Pancreas (tissue), 10 donors: ENCODE measurements around the gene TTC9B. TPM values are rescaled to one million over a fixed set of nuclear protein-coding genes. Genes with fewer than 3 reads are reported as not detected.

Experiments
- ATAC-seq, 4 donors: fragments of 200-7000 bp; cut with Tn5 transposase; one replicate each; pipeline versions ENCODE4 v1.8.0 to v1.9.1; 2020; ENCODE audit warnings: mild to moderate bottlenecking in 4 of 4, moderate library complexity in 4 of 4
- DNase-seq, 6 donors: peaks; one replicate each; pipeline ENCODE4 v3.0.0-alpha.2; 2020
- FAIRE-seq: peaks from 2 replicates; lab custom pipeline; 2012; peaks lifted over from hg19 to GRCh38; lab: Jason Lieb, UNC
- H3K27ac ChIP-seq, 4 donors: fragments of 200-600 bp; sonication (generic); 1 replicate in 3 of 4; 2 replicates in 1 of 4; pipeline versions ENCODE4 v1.5.0 to v1.8.0; 2020
- H3K27me3 ChIP-seq, 4 donors: fragments of 200-600 bp; one replicate each; pipeline ENCODE4 v1.8.0; 2021
- H3K36me3 ChIP-seq, 3 donors: fragments of 200-600 bp; sonication (generic) in 1 of 3; one replicate each; pipeline versions ENCODE4 v1.5.0 to v1.8.0; 2020 to 2021
- H3K4me1 ChIP-seq, 3 donors: fragments of 200-600 bp; one replicate each; pipeline ENCODE4 v1.8.0; 2021
- H3K4me3 ChIP-seq, 4 donors: fragments of 200-600 bp; sonication (generic) in 2 of 4; one replicate each; pipeline versions ENCODE4 v1.5.0 to v1.8.0; 2020 to 2021
- H3K9me3 ChIP-seq, 4 donors: fragments of 200-600 bp; one replicate each; pipeline ENCODE4 v1.8.0; 2021
- CTCF ChIP-seq, 4 donors: fragments of 200-600 bp; sonication (generic) in 3 of 4; IDR thresholded peaks; one replicate each; pipeline versions ENCODE4 v1.5.0 to v1.8.0; 2021; ENCODE audit warnings: antibody characterized with exemption in 4 of 4
- WGBS, 2 donors: extraction: QIAGEN DNeasy Blood & Tissue Kit; methylation state at CpG; one replicate each; pipeline ENCODE4 v1.1.7; 2013; 5-methylcytosine and 5-hydroxymethylcytosine counted together
- intact Hi-C, 3 donors: fragments of 100-400 bp; cut with DNase I; formaldehyde crosslinking; loops; one replicate each; pipeline versions ENCODE4 v1.11.1 to v1.14.2; 2022
- polyA plus RNA-seq, 2 donors: library from polyadenylated mRNA; stranded (reverse); fragments of 200-250 nt; gene quantifications; one replicate each; pipeline ENCODE4 v1.2.3, GENCODE V29; 2013
- total RNA-seq, 6 donors: library from RNA; stranded (reverse); fragmentation: NEBNext Ultra II Directional in 4 of 6; extraction: Animal tissue kit (Norgen Biotek cat#: 25700) in 4 of 6; gene quantifications; one replicate each; pipeline versions ENCODE4 v1.2.1 to v1.2.4, GENCODE V29; 2021 to 2023
- donor health status: healthy with polysubstance abuse.
- donor health status: DM: no; HTN: no; CAD: no; lungs with moderate emphysema.
- donor health status: DM: no; HTN: no; CAD: no.
- donor health status: control.
- donor health status: control.
- donor health status: Bipolar disorder and iron deficiency.
- donor health status: DM: yes; HTN: yes; CAD: no.
- donor health status: DM: no; HTN: no; CAD: no.
- donor health status: DM: no; HTN: no; CAD: no.
- donor health status: DM: yes; HTN: yes; CAD: no.

TTC9B gene
- total and polyA plus RNA-seq, 8 donors: 0.05 TPM; not detected in 7

- WGBS, 2 donors: 90 to 91% methylated on average over 46 to 50 of the region's 50 CpGs
These were observed 4.2 kb downstream of the TTC9B start for GRCh38 chr19:40213882-40214570.

GRCh38 chr19:40213251-40213829, 4.8 kb downstream of the TTC9B start:
- H3K27ac ChIP-seq: no peak overlapping the region
- H3K9me3 ChIP-seq: no peaks in the 10 kb centered on the region
- no peak overlapping the region for H3K4me3 ChIP-seq
- 86 to 92% methylated on average over 37 to 53 of the region's 53 CpGs for WGBS, 2 donors
- no peak for TF ChIP-seq CTCF (IDR thresholded peaks at IDR 0.05)
- H3K36me3 ChIP-seq: no peaks in the 10 kb centered on the region
- no peak for ATAC-seq
- FAIRE-seq: no peak
- DNase-seq: no peak
- no peaks in the 10 kb centered on the region for H3K4me1 ChIP-seq
- intact Hi-C loops: no loop called here
- H3K27me3 ChIP-seq: peaks cover 0 to 11% (median 2%) of the 10 kb centered on the region in 4 donors

More at GRCh38 chr19:40213882-40214570, 4.2 kb downstream of the TTC9B start:
- Histone ChIP-seq H3K27me3 (peaks cover 0 to 11% (median 2%) of the 10 kb centered on the region in 4 donors), H3K4me1 (no peaks in the 10 kb centered on the region), H3K27ac (no peak overlapping the region), H3K4me3 (no peak overlapping the region), H3K9me3 (no peaks in the 10 kb centered on the region), H3K36me3 (no peaks in the 10 kb centered on the region)
- FAIRE-seq (no peak), ATAC-seq (no peak), DNase-seq (peak in 1 of 6 donors; percentile 50)
- intact Hi-C loops: no loop called here
- TF ChIP-seq CTCF (IDR thresholded peaks at IDR 0.05): no peak

GRCh38 chr19:40210889-40211288, 7.3 kb downstream of the TTC9B start:
- TF ChIP-seq CTCF (IDR thresholded peaks at IDR 0.05): no peak
- H3K4me1 ChIP-seq: no peaks in the 10 kb centered on the region
- no peak overlapping the region for H3K27ac ChIP-seq
- no peaks in the 10 kb centered on the region for H3K9me3 ChIP-seq
- DNase-seq (no peak), FAIRE-seq (no peak), ATAC-seq (no peak)
- WGBS, 2 donors: 90 to 91% methylated on average over 5 of the region's 5 CpGs
- intact Hi-C loops: no loop called here
- no peaks in the 10 kb centered on the region for H3K27me3 ChIP-seq
- no peaks in the 10 kb centered on the region for H3K36me3 ChIP-seq
- no peak overlapping the region for H3K4me3 ChIP-seq

- intact Hi-C loops: no loop called here
- ATAC-seq (no peak), FAIRE-seq (no peak), DNase-seq (no peak)
- no peaks in the 10 kb centered on the region for H3K4me1 ChIP-seq
- H3K9me3 ChIP-seq: no peaks in the 10 kb centered on the region
- 97 to 98% methylated on average over 5 of the region's 5 CpGs for WGBS, 2 donors
- H3K36me3 ChIP-seq: no peaks in the 10 kb centered on the region
- no peak overlapping the region for H3K4me3 ChIP-seq
- no peaks in the 10 kb centered on the region for H3K27me3 ChIP-seq
- TF ChIP-seq CTCF (IDR thresholded peaks at IDR 0.05): no peak
- H3K27ac ChIP-seq: no peak overlapping the region
These were observed 9.6 kb downstream of the TTC9B start for GRCh38 chr19:40208602-40209001.

- no peaks in the 10 kb centered on the region for H3K9me3 ChIP-seq
These were observed 12.4 kb downstream of the TTC9B start for GRCh38 chr19:40205760-40206159.

More at GRCh38 chr19:40205760-40206159, 12.4 kb downstream of the TTC9B start:
- ATAC-seq (no peak), FAIRE-seq (no peak), DNase-seq (no peak)
- no peaks in the 10 kb centered on the region for H3K27me3 ChIP-seq
- H3K4me3 ChIP-seq: no peak overlapping the region
- TF ChIP-seq CTCF (IDR thresholded peaks at IDR 0.05): no peak
- intact Hi-C loops: no loop called here
- no peak overlapping the region for H3K27ac ChIP-seq
- H3K4me1 ChIP-seq: no peaks in the 10 kb centered on the region
- no peaks in the 10 kb centered on the region for H3K36me3 ChIP-seq
- 97% methylated on average over 12 to 21 of the region's 21 CpGs for WGBS, 2 donors
